Osteoblast (primary cell): ENCODE data around the gene MEIS1. TPM values are rescaled to one million over a fixed set of nuclear protein-coding genes. Genes with fewer than 3 reads are reported as not detected.

ENCODE experiments used
- DNase-seq: peaks from one replicate; pipeline ENCODE4 v3.0.0; 2011; ENCODE audit warnings: low spot score, mixed read lengths; ENCODE audit not compliant: insufficient read length; ENCODE audit errors: missing footprints
- H2AFZ ChIP-seq: 2 replicates; pipeline ENCODE4 v1.6.0; 2011; ENCODE audit warnings: mild to moderate bottlenecking, low read length
- H3K27ac ChIP-seq: 2 replicates; pipeline ENCODE4 v1.5.1; 2011; ENCODE audit warnings: mild to moderate bottlenecking, low read depth, low read length, moderate library complexity
- H3K27me3 ChIP-seq: 2 replicates; pipeline ENCODE4 v1.6.0; 2012; ENCODE audit warnings: mild to moderate bottlenecking, control low read depth, inconsistent platforms, low read length, moderate library complexity; ENCODE audit not compliant: insufficient read depth
- H3K36me3 ChIP-seq: 2 replicates; pipeline ENCODE4 v1.5.1; 2011; ENCODE audit warnings: mild to moderate bottlenecking, low read length, control low read depth, moderate library complexity; ENCODE audit not compliant: insufficient read depth
- H3K4me1 ChIP-seq: 2 replicates; pipeline ENCODE4 v1.5.1; 2011; ENCODE audit warnings: mild to moderate bottlenecking, low read length, control low read depth, moderate library complexity; ENCODE audit not compliant: insufficient read depth
- H3K4me2 ChIP-seq: 2 replicates; pipeline ENCODE4 v1.6.0; 2011; ENCODE audit warnings: mild to moderate bottlenecking, low read length; ENCODE audit not compliant: insufficient read depth
- H3K4me3 ChIP-seq: fragments of 200-600 bp; sonication (generic); 3 replicates; pipeline ENCODE4 v1.5.1; 2012; ENCODE audit warnings: mild to moderate bottlenecking, low read length, inconsistent platforms; ENCODE audit not compliant: insufficient read depth
- H3K79me2 ChIP-seq: 2 replicates; pipeline ENCODE4 v1.6.0; 2012; ENCODE audit warnings: mild to moderate bottlenecking, low read length, control low read depth, inconsistent platforms; ENCODE audit not compliant: insufficient read depth
- H3K9me3 ChIP-seq: 2 replicates; pipeline ENCODE4 v1.5.1; 2011; ENCODE audit warnings: low read depth, low read length, control low read depth
- H4K20me1 ChIP-seq: 2 replicates; pipeline ENCODE4 v1.6.0; 2012; ENCODE audit warnings: mild to moderate bottlenecking, low read length, control low read depth; ENCODE audit not compliant: insufficient read depth
- total RNA-seq: library from RNA; depleted of rRNA; stranded (reverse); fragments of >200 nt; gene quantifications from 2 replicates; pipeline ENCODE4 v1.2.3, GENCODE V29; 2012
- TF ChIP-seq, protein P1 (sequence below): IDR thresholded peaks from 2 replicates; pipeline ENCODE4 v1.5.1; 2011; ENCODE audit warnings: mild to moderate bottlenecking, low read depth, low read length, moderate library complexity; ENCODE audit errors: extremely low read depth

The MEIS1 gene
- total RNA-seq, 1 donor, result 11.9 TPM

GRCh38 chr2:66516499-66516898 lies 81.6 kb downstream of the MEIS1 start:
- no peak for DNase-seq
- Histone ChIP-seq H4K20me1 (no peaks in the 10 kb centered on the region), H3K36me3 (no peaks in the 10 kb centered on the region), H3K9me3 (no peaks in the 10 kb centered on the region), H3K4me3 (no peak overlapping the region), H3K27me3 (no peaks in the 10 kb centered on the region), H2AFZ (no peak overlapping the region), H3K79me2 (no peaks in the 10 kb centered on the region), H3K4me1 (no peaks in the 10 kb centered on the region), H3K4me2 (no peak overlapping the region), H3K27ac (no peak overlapping the region)
- TF ChIP-seq, protein P1, sequence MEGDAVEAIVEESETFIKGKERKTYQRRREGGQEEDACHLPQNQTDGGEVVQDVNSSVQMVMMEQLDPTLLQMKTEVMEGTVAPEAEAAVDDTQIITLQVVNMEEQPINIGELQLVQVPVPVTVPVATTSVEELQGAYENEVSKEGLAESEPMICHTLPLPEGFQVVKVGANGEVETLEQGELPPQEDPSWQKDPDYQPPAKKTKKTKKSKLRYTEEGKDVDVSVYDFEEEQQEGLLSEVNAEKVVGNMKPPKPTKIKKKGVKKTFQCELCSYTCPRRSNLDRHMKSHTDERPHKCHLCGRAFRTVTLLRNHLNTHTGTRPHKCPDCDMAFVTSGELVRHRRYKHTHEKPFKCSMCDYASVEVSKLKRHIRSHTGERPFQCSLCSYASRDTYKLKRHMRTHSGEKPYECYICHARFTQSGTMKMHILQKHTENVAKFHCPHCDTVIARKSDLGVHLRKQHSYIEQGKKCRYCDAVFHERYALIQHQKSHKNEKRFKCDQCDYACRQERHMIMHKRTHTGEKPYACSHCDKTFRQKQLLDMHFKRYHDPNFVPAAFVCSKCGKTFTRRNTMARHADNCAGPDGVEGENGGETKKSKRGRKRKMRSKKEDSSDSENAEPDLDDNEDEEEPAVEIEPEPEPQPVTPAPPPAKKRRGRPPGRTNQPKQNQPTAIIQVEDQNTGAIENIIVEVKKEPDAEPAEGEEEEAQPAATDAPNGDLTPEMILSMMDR, result no peak

GRCh38 chr2:66517772-66518171 lies 82.8 kb downstream of the MEIS1 start:
- H3K4me2 ChIP-seq, result no peak overlapping the region
- no peak overlapping the region for H2AFZ ChIP-seq
- no peaks in the 10 kb centered on the region for H3K9me3 ChIP-seq
- H3K36me3 ChIP-seq, result no peaks in the 10 kb centered on the region
- TF ChIP-seq, protein P1, result no peak
- H3K27me3 ChIP-seq, result no peaks in the 10 kb centered on the region
- no peaks in the 10 kb centered on the region for H3K79me2 ChIP-seq
- no peaks in the 10 kb centered on the region for H3K4me1 ChIP-seq
- no peak overlapping the region for H3K4me3 ChIP-seq
- DNase-seq, result no peak
- no peak overlapping the region for H3K27ac ChIP-seq
- H4K20me1 ChIP-seq, result no peaks in the 10 kb centered on the region

DNA sequence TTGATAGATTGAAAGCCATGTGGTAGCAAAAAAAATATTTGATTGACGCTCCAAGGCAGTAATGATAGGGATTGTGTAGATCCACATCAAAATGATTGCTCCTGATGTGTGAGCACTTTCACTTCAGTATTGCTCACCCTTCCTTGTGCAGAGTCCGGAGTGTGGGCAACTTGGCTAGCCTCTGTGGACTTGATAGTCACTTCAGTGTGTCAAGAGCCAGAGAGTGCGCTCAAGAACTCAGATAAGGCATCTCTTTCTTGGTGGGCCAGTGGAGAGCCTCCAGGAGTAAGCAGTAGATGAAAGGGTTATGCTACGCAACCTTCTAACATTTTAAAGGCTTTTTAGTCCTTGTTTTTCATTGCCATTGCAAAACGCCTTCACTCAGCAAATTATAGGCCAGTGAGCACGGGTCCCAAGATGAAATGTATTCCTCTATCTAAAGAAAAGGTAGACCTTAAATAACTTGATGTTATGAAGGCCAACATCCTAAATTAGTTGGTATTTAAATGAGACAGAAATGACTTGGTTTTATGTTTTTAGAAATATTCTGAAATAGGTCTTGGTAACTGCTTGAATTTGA lies 84.4 kb downstream of the MEIS1 start:
- Histone ChIP-seq H3K36me3 (no peaks in the 10 kb centered on the region), H3K4me1 (no peaks in the 10 kb centered on the region), H3K4me3 (no peak overlapping the region), H3K27me3 (no peaks in the 10 kb centered on the region), H3K27ac (no peak overlapping the region), H4K20me1 (no peaks in the 10 kb centered on the region), H3K79me2 (no peaks in the 10 kb centered on the region), H3K4me2 (no peak overlapping the region), H2AFZ (no peak overlapping the region), H3K9me3 (no peaks in the 10 kb centered on the region)
- DNase-seq, result no peak
- TF ChIP-seq, protein P1, result no peak

DNA sequence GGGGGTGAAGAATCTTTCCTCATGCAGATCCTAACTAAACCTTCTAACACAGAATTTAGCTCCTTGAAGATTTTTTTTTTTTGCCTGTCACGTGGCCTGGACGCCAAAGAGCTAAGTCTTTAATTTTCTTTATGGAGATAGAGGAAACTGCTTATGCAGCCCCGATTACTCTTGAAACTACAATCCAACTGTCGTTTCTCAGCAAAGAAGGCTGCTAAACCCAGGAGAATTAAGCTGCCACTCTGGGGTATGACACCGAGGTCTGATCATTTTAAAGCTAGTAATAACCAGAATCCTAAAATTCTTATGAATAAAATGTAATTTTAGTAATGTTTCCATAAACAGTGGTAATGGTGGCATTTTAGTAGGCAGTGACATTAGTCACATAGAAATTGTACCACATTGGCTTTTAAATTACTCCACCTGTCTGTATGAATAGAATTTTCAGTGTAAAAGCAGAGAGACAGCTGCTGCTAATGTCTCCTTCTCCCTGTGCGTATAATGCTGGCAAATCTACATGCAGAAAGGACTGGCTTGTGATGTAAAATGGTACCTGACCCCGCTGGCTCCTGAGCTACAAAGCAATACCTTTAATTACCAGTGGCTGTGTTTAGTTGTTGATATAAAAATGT lies 86.5 kb downstream of the MEIS1 start:
- no peaks in the 10 kb centered on the region for H4K20me1 ChIP-seq
- H3K36me3 ChIP-seq, result no peaks in the 10 kb centered on the region
- no peak overlapping the region for H2AFZ ChIP-seq
- H3K4me2 ChIP-seq, result no peak overlapping the region
- H3K27me3 ChIP-seq, result no peaks in the 10 kb centered on the region
- no peaks in the 10 kb centered on the region for H3K79me2 ChIP-seq
- TF ChIP-seq, protein P1, result no peak
- DNase-seq, result no peak
- H3K27ac ChIP-seq, result no peak overlapping the region
- no peak overlapping the region for H3K4me3 ChIP-seq
- no peaks in the 10 kb centered on the region for H3K9me3 ChIP-seq
- H3K4me1 ChIP-seq, result no peaks in the 10 kb centered on the region
